Neural cell (in vitro differentiated cells): ENCODE data around the gene UHRF2. TPM values are rescaled to one million over a fixed set of nuclear protein-coding genes. Genes with fewer than 3 reads are reported as not detected.

Experiments used
- H2AFZ ChIP-seq: fragments of 200-600, 300-800 bp; sonication (generic), shearing (Covaris generic); 2 replicates; pipeline ENCODE4 v1.6.0; 2014; ENCODE audit warnings: low read depth, mild to moderate bottlenecking, antibody characterized with exemption, low read length, moderate library complexity
- H3F3A ChIP-seq: fragments of 200-600 bp; shearing (Covaris generic); 2 replicates; pipeline ENCODE4 v1.6.1; 2016; ENCODE audit warnings: mild to moderate bottlenecking, moderate library complexity, mixed read lengths, antibody characterized with exemption, low read length; ENCODE audit not compliant: insufficient read depth, poor library complexity, severe bottlenecking
- H3K27ac ChIP-seq: fragments of 200-600, 300-800 bp; sonication (generic), shearing (Covaris generic); 2 replicates; pipeline ENCODE4 v1.5.1; 2014; ENCODE audit warnings: mild to moderate bottlenecking, low read length, moderate library complexity
- H3K27me3 ChIP-seq: fragments of 300-800, 200-600 bp; sonication (generic), shearing (Covaris generic); 2 replicates; pipeline ENCODE4 v1.6.0; 2014; ENCODE audit warnings: mild to moderate bottlenecking, low read depth, low read length, moderate library complexity; ENCODE audit not compliant: insufficient read depth
- H3K36me3 ChIP-seq: fragments of 300-800, 200-600 bp; sonication (generic), shearing (Covaris generic); 2 replicates; pipeline ENCODE4 v1.5.1; 2014; ENCODE audit warnings: mild to moderate bottlenecking, antibody characterized with exemption, low read length, moderate library complexity; ENCODE audit not compliant: insufficient read depth
- H3K4me2 ChIP-seq: fragments of 300-800, 200-600 bp; sonication (generic), shearing (Covaris generic); 2 replicates; pipeline ENCODE4 v1.6.0; 2014; ENCODE audit warnings: mild to moderate bottlenecking, low read length
- H3K4me3 ChIP-seq: fragments of 300-800, 200-600 bp; sonication (generic), shearing (Covaris generic); 2 replicates; pipeline ENCODE4 v1.5.1; 2014; ENCODE audit warnings: mild to moderate bottlenecking, low read length, moderate library complexity
- H3K79me2 ChIP-seq: fragments of 200-600 bp; shearing (Covaris generic); replicated peaks from 2 replicates; pipeline ENCODE4 v1.6.0; 2014; ENCODE audit warnings: mild to moderate bottlenecking, low read length, moderate library complexity; ENCODE audit not compliant: insufficient read depth
- H3K9ac ChIP-seq: fragments of 300-800, 200-600 bp; sonication (generic), shearing (Covaris generic); 2 replicates; pipeline ENCODE4 v1.6.1; 2016; ENCODE audit warnings: mild to moderate bottlenecking, low read length, mixed read lengths
- H3K9me2 ChIP-seq: fragments of 200-600 bp; shearing (Covaris generic); 2 replicates; pipeline ENCODE4 v1.6.1; 2016; ENCODE audit warnings: mild to moderate bottlenecking, low read length, mixed read lengths; ENCODE audit not compliant: insufficient read depth
- H3K9me3 ChIP-seq: fragments of 200-600, 300-800 bp; sonication (generic), shearing (Covaris generic); 2 replicates; pipeline ENCODE4 v1.6.1; 2016; ENCODE audit warnings: mild to moderate bottlenecking, mixed run types, low read length, moderate library complexity, mixed read lengths
- H4K20me1 ChIP-seq: fragments of 200-600 bp; shearing (Covaris generic); 2 replicates; pipeline ENCODE4 v1.6.1; 2016; ENCODE audit warnings: mild to moderate bottlenecking, mixed run types; ENCODE audit not compliant: insufficient read depth
- EP300 ChIP-seq: fragments of 450-650 bp; conservative IDR thresholded peaks from 2 replicates; pipeline ENCODE4 v1.6.1; 2014; ENCODE audit warnings: antibody characterized with exemption, mild to moderate bottlenecking, moderate library complexity; ENCODE audit not compliant: poor library complexity, severe bottlenecking
- EZH2 ChIP-seq: fragments of 200-600, 300-800 bp; shearing (Covaris generic), sonication (generic); IDR thresholded peaks from 2 replicates; pipeline ENCODE4 v1.6.1; 2014; ENCODE audit warnings: antibody characterized with exemption, low read length, borderline replicate concordance, mild to moderate bottlenecking; ENCODE audit not compliant: insufficient read depth, poor library complexity, severe bottlenecking
- MXI1 ChIP-seq: fragments of 450-650 bp; conservative IDR thresholded peaks from 2 replicates; pipeline ENCODE4 v1.6.1; 2014; ENCODE audit warnings: antibody characterized with exemption, mild to moderate bottlenecking; ENCODE audit not compliant: poor library complexity, severe bottlenecking
- POLR2AphosphoS5 ChIP-seq: IDR thresholded peaks from 2 replicates; pipeline ENCODE4 v1.6.1; 2012
- RAD21 ChIP-seq: fragments of 450-650 bp; conservative IDR thresholded peaks from 2 replicates; pipeline ENCODE4 v1.6.1; 2014; ENCODE audit warnings: antibody characterized with exemption, mild to moderate bottlenecking, moderate library complexity
- SMC3 ChIP-seq: fragments of 450-650 bp; conservative IDR thresholded peaks from 2 replicates; pipeline ENCODE4 v1.6.1; 2014; ENCODE audit warnings: antibody characterized with exemption, mild to moderate bottlenecking, moderate library complexity; ENCODE audit not compliant: poor library complexity
- TAF1 ChIP-seq: IDR thresholded peaks from 2 replicates; pipeline ENCODE4 v1.6.1; 2012; ENCODE audit warnings: low read depth
- polyA plus RNA-seq: library from polyadenylated mRNA; depleted of rRNA; stranded (reverse); fragments of >200 nt; gene quantifications from 2 replicates; pipeline ENCODE4 v1.2.3, GENCODE V29; 2014
- TF ChIP-seq, protein P1 (sequence below): fragments of 450-650 bp; IDR thresholded peaks from 2 replicates; pipeline ENCODE4 v1.5.1; 2014; ENCODE audit warnings: antibody characterized with exemption, mild to moderate bottlenecking, moderate library complexity; ENCODE audit not compliant: poor library complexity, severe bottlenecking
- TF ChIP-seq, protein P2 (sequence below): IDR thresholded peaks from 2 replicates; pipeline ENCODE4 v1.6.1; 2012; ENCODE audit warnings: borderline replicate concordance

Gene UHRF2
- polyA plus RNA-seq, 1 donor from 2014 or later = 96.6 TPM

DNA sequence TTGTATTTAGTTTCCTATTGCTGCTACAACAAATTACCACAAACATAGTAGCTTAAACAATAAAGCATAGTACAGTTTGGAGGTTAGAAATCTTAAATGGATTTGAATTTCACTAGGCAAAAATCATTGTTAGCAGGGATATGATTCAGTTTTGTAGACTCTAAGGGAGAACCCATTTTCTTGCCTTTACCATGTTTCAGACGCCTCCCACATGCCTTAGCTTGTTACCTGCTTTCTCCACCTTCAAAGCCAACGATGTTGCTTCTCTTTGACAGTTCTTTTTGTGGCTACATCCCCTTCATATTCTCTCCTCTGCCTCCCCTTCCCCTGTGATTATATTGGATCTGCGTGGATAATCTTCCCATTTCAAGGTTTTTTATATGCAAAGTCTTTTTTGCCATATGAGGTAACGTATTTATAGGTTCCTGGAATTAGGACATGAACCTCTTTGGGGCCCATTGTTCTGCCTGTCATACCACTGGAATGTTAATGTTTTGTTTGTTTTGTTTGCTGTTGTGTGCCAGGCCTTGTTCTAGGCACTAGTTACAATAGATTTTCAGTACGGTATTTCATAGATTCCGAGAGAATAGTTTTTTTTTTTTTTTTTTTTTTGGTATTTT lies 54.1 kb downstream of the UHRF2 start:
- H3K9me3 ChIP-seq = no peaks in the 10 kb centered on the region
- H3K9ac ChIP-seq = no peak overlapping the region
- no peaks in the 10 kb centered on the region for H3K27me3 ChIP-seq
- H3K4me3 ChIP-seq = no peak overlapping the region
- H3F3A ChIP-seq = no peaks in the 10 kb centered on the region
- no peak overlapping the region for H3K27ac ChIP-seq
- no peak overlapping the region for H3K4me2 ChIP-seq
- peaks cover 3% of the 10 kb centered on the region for H3K79me2 ChIP-seq
- H3K9me2 ChIP-seq = no peaks in the 10 kb centered on the region
- H4K20me1 ChIP-seq = no peaks in the 10 kb centered on the region
- H2AFZ ChIP-seq = no peak overlapping the region
- TF ChIP-seq, protein P1, sequence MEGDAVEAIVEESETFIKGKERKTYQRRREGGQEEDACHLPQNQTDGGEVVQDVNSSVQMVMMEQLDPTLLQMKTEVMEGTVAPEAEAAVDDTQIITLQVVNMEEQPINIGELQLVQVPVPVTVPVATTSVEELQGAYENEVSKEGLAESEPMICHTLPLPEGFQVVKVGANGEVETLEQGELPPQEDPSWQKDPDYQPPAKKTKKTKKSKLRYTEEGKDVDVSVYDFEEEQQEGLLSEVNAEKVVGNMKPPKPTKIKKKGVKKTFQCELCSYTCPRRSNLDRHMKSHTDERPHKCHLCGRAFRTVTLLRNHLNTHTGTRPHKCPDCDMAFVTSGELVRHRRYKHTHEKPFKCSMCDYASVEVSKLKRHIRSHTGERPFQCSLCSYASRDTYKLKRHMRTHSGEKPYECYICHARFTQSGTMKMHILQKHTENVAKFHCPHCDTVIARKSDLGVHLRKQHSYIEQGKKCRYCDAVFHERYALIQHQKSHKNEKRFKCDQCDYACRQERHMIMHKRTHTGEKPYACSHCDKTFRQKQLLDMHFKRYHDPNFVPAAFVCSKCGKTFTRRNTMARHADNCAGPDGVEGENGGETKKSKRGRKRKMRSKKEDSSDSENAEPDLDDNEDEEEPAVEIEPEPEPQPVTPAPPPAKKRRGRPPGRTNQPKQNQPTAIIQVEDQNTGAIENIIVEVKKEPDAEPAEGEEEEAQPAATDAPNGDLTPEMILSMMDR = no peak
- TF ChIP-seq, protein P2, sequence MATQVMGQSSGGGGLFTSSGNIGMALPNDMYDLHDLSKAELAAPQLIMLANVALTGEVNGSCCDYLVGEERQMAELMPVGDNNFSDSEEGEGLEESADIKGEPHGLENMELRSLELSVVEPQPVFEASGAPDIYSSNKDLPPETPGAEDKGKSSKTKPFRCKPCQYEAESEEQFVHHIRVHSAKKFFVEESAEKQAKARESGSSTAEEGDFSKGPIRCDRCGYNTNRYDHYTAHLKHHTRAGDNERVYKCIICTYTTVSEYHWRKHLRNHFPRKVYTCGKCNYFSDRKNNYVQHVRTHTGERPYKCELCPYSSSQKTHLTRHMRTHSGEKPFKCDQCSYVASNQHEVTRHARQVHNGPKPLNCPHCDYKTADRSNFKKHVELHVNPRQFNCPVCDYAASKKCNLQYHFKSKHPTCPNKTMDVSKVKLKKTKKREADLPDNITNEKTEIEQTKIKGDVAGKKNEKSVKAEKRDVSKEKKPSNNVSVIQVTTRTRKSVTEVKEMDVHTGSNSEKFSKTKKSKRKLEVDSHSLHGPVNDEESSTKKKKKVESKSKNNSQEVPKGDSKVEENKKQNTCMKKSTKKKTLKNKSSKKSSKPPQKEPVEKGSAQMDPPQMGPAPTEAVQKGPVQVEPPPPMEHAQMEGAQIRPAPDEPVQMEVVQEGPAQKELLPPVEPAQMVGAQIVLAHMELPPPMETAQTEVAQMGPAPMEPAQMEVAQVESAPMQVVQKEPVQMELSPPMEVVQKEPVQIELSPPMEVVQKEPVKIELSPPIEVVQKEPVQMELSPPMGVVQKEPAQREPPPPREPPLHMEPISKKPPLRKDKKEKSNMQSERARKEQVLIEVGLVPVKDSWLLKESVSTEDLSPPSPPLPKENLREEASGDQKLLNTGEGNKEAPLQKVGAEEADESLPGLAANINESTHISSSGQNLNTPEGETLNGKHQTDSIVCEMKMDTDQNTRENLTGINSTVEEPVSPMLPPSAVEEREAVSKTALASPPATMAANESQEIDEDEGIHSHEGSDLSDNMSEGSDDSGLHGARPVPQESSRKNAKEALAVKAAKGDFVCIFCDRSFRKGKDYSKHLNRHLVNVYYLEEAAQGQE = no peak
- TF ChIP-seq POLR2AphosphoS5 (no peak), EP300 (no peak), TAF1 (no peak), SMC3 (no peak), EZH2 (no peak)
- H3K36me3 ChIP-seq = no peaks in the 10 kb centered on the region

DNA sequence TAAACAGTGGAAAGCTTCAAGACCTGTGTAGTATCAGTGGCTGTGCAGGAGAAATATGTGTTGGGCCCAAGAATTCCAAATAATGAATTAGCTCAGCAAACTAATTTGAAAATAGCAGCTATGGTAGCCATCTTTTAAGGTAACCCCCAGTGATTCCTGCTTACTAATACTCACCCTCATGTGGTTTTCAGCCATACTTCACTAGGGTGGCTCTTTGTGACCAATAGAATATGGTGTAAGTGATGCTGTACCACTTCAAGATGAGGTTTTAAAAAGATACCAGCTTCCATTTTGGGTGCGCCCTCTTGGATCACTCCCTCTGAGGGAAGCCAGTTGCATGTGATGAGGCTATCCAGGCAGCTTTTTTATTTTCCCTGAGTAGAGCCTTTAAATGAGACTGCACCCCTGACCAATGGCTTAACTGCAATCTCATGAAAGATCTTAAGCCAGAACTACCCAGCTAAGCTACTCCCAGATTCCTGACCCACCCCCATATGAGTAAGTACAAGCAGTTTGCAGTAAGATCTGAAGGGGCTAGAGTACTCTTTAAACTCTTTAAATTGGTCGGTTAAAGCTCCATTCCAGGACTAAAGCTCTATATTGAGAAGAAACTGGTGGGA lies 58.3 kb downstream of the UHRF2 start:
- Histone ChIP-seq H3K27ac (no peak overlapping the region), H2AFZ (no peak overlapping the region), H3K27me3 (no peaks in the 10 kb centered on the region), H3K79me2 (peaks cover 6% of the 10 kb centered on the region), H3K9ac (no peak overlapping the region), H3K9me3 (no peaks in the 10 kb centered on the region), H3K4me2 (no peak overlapping the region), H3K9me2 (no peaks in the 10 kb centered on the region), H3K4me3 (no peak overlapping the region), H4K20me1 (no peaks in the 10 kb centered on the region), H3F3A (no peaks in the 10 kb centered on the region), H3K36me3 (no peaks in the 10 kb centered on the region)
- TF ChIP-seq TAF1 (no peak), EP300 (no peak)

DNA sequence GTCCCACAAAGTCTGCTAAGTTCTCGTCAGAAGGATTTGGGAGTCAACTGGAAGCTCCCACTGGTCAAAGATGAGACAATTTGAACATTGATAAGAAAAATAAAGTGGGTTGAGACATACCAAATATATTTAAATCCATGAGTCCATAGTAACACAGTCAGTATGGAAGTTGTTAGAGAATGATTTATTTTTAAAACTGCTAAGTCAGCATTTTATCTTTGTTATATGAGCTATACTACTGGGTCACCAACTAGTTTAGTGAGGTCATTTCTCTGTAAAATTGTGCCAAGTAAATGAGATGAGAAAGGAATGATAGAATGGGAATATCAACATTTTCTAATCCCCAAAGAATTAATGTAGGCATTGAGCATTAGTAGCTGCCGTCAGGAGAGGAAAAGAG lies 60.2 kb downstream of the UHRF2 start:
- no peaks in the 10 kb centered on the region for H3K9me3 ChIP-seq
- H3F3A ChIP-seq = no peaks in the 10 kb centered on the region
- no peaks in the 10 kb centered on the region for H3K36me3 ChIP-seq
- no peak for TF ChIP-seq EZH2
- no peak for TF ChIP-seq EP300
- no peak for TF ChIP-seq SMC3
- TF ChIP-seq MXI1 = no peak
- TF ChIP-seq POLR2AphosphoS5 = no peak
- TF ChIP-seq, protein P1 = no peak
- no peak for TF ChIP-seq RAD21
- no peak for TF ChIP-seq TAF1
- TF ChIP-seq, protein P2 = no peak
- H3K27me3 ChIP-seq = no peaks in the 10 kb centered on the region
- no peak overlapping the region for H3K27ac ChIP-seq
- no peak overlapping the region for H2AFZ ChIP-seq
- peaks cover 3% of the 10 kb centered on the region for H3K79me2 ChIP-seq
- no peaks in the 10 kb centered on the region for H3K9me2 ChIP-seq
- H3K4me3 ChIP-seq = no peak overlapping the region
- no peaks in the 10 kb centered on the region for H4K20me1 ChIP-seq
- no peak overlapping the region for H3K4me2 ChIP-seq
- no peak overlapping the region for H3K9ac ChIP-seq
